DOHH2 (cell line): ENCODE data around the gene SSMEM1.

Experiments
- H3F3A ChIP-seq: fragments of 200-600 bp; sonication (generic), shearing (Covaris generic); 2 replicates; pipeline ENCODE4 v1.6.0; 2016; ENCODE audit warnings: antibody characterized with exemption, mild to moderate bottlenecking; ENCODE audit not compliant: control insufficient read depth, insufficient read depth
- H3K27ac ChIP-seq: fragments of 200-600 bp; sonication (generic); 2 replicates; pipeline ENCODE4 v1.5.1; 2014; ENCODE audit warnings: low read depth, mild to moderate bottlenecking, low read length, moderate library complexity
- H3K27me3 ChIP-seq: fragments of 200-600 bp; sonication (generic); 2 replicates; pipeline ENCODE4 v1.6.1; 2014; ENCODE audit warnings: mild to moderate bottlenecking, low read length, mixed read lengths; ENCODE audit not compliant: control insufficient read depth
- H3K36me3 ChIP-seq: fragments of 200-600 bp; sonication (generic); 2 replicates; pipeline ENCODE4 v1.6.1; 2014; ENCODE audit warnings: mild to moderate bottlenecking, low read length, moderate library complexity, mixed read lengths; ENCODE audit not compliant: control insufficient read depth
- H3K4me1 ChIP-seq: fragments of 200-600 bp; sonication (generic); 2 replicates; pipeline ENCODE4 v1.6.1; 2014; ENCODE audit warnings: mild to moderate bottlenecking, low read length, mixed read lengths; ENCODE audit not compliant: control insufficient read depth
- H3K4me2 ChIP-seq: fragments of 200-600 bp; sonication (generic); 2 replicates; pipeline ENCODE4 v1.6.0; 2014; ENCODE audit warnings: mild to moderate bottlenecking, low read length, moderate library complexity
- H3K4me3 ChIP-seq: fragments of 200-600 bp; sonication (generic); 2 replicates; pipeline ENCODE4 v1.5.1; 2014; ENCODE audit warnings: mild to moderate bottlenecking, low read length, mixed read lengths
- H3K79me2 ChIP-seq: fragments of 200-600 bp; sonication (generic); 2 replicates; pipeline ENCODE4 v1.6.1; 2014; ENCODE audit warnings: mild to moderate bottlenecking, low read length, mixed read lengths; ENCODE audit not compliant: control insufficient read depth
- H3K9me2 ChIP-seq: fragments of 200-600 bp; sonication (generic); replicated peaks from 2 replicates; pipeline ENCODE4 v1.6.1; 2014; ENCODE audit warnings: mild to moderate bottlenecking, low read length, mixed read lengths; ENCODE audit not compliant: control insufficient read depth
- H3K9me3 ChIP-seq: fragments of 200-600 bp; sonication (generic); 2 replicates; pipeline ENCODE4 v1.6.1; 2014; ENCODE audit warnings: antibody characterized with exemption, low read length, mixed read lengths; ENCODE audit not compliant: control insufficient read depth, insufficient read depth
- H4K20me1 ChIP-seq: fragments of 200-600 bp; sonication (generic); 2 replicates; pipeline ENCODE4 v1.6.0; 2014; ENCODE audit warnings: low read depth, mild to moderate bottlenecking, antibody characterized with exemption, low read length, moderate library complexity; ENCODE audit not compliant: control insufficient read depth, insufficient read depth
- EZH2phosphoT487 ChIP-seq: fragments of 200-600 bp; sonication (generic); IDR thresholded peaks from 2 replicates; pipeline ENCODE4 v1.6.1; 2017; ENCODE audit warnings: borderline replicate concordance, mild to moderate bottlenecking, antibody characterized with exemption, low read length, moderate library complexity, mixed read lengths
- TF ChIP-seq, protein P1 (sequence below): fragments of 200-600 bp; sonication (generic); IDR thresholded peaks from one replicate; pipeline ENCODE4 v1.5.1; 2014; ENCODE audit warnings: antibody characterized with exemption, mild to moderate bottlenecking, low read depth, low read length; ENCODE audit not compliant: poor library complexity, severe bottlenecking

The SSMEM1 gene

DNA sequence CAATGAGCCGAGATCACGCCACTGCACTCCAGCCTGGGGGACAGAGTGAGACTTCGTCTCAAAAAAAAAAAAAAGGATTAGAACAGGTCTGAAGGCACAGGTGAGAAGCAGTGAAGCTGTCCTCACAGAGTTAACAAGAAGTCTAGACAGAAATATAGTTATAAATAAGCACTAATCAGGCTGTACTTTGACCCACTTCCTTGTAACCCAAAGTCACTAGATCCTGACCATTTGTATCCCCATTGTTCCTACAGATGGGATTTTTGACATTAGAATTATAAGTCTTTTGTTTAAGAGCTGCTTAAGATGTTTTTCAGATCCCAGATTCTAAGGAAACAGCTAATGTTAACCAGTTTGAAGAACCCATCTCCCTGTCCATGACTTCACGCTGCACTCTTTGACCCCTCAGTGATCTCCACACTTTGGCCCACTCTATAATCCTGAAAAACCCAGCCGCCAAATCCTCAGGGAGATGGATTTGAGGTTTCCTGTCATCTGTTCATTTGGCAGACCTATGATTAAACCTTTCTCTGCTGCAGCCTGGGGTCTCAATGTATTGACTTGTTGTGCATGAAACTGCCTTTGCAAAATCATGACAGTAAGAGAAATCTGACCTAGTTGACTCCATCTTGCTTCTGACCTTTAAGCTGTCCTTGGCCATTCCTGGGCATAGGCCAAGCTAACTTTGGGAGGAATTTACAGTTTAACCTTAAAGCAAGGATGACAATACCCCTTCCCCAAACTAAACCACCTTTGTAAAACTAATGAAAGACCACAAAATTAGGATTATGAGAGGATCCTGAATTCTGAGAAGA is 11.4 kb downstream of the SSMEM1 start:
- TF ChIP-seq, protein P1, sequence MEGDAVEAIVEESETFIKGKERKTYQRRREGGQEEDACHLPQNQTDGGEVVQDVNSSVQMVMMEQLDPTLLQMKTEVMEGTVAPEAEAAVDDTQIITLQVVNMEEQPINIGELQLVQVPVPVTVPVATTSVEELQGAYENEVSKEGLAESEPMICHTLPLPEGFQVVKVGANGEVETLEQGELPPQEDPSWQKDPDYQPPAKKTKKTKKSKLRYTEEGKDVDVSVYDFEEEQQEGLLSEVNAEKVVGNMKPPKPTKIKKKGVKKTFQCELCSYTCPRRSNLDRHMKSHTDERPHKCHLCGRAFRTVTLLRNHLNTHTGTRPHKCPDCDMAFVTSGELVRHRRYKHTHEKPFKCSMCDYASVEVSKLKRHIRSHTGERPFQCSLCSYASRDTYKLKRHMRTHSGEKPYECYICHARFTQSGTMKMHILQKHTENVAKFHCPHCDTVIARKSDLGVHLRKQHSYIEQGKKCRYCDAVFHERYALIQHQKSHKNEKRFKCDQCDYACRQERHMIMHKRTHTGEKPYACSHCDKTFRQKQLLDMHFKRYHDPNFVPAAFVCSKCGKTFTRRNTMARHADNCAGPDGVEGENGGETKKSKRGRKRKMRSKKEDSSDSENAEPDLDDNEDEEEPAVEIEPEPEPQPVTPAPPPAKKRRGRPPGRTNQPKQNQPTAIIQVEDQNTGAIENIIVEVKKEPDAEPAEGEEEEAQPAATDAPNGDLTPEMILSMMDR, result no peak
- TF ChIP-seq EZH2phosphoT487, result no peak
- Histone ChIP-seq H3F3A (no peaks in the 10 kb centered on the region), H3K27me3 (0 out of 2 replicates have a peak, but pooled peaks cover 3% of the 10 kb centered on the region), H3K27ac (no peak overlapping the region), H3K9me3 (no peaks in the 10 kb centered on the region), H3K79me2 (no peaks in the 10 kb centered on the region), H4K20me1 (no peaks in the 10 kb centered on the region), H3K9me2 (no peaks in the 10 kb centered on the region), H3K36me3 (no peaks in the 10 kb centered on the region), H3K4me2 (no peak overlapping the region), H3K4me3 (no peak overlapping the region), H3K4me1 (no peaks in the 10 kb centered on the region)

DNA sequence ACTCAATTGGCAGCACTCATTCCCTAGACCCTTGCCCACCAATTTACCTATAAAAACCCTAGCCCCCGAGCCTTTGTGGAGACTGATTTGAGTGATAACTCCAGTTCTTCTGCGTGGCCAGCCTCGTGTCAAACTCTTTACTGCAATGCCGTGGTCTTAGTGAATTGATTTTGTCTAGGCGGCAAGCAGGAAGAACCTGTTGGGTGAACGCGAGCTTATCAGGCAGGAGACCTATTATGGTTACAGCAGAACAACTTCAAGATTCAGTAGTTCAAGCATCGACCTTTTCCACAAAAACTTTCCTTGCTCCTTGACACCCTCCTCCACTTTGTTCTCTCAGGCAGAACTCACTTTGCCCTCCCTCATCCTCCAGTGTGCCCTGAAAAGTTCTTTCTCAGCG is 12.2 kb downstream of the SSMEM1 start:
- Histone ChIP-seq H3K4me1 (no peaks in the 10 kb centered on the region), H3K4me3 (no peak overlapping the region), H4K20me1 (no peaks in the 10 kb centered on the region), H3K79me2 (no peaks in the 10 kb centered on the region), H3K4me2 (no peak overlapping the region), H3F3A (no peaks in the 10 kb centered on the region), H3K9me2 (no peaks in the 10 kb centered on the region), H3K9me3 (no peaks in the 10 kb centered on the region), H3K27ac (no peak overlapping the region), H3K36me3 (no peaks in the 10 kb centered on the region), H3K27me3 (0 out of 2 replicates have a peak, but pooled peaks cover 3% of the 10 kb centered on the region)
- TF ChIP-seq, protein P1, result no peak
- no peak for TF ChIP-seq EZH2phosphoT487

DNA sequence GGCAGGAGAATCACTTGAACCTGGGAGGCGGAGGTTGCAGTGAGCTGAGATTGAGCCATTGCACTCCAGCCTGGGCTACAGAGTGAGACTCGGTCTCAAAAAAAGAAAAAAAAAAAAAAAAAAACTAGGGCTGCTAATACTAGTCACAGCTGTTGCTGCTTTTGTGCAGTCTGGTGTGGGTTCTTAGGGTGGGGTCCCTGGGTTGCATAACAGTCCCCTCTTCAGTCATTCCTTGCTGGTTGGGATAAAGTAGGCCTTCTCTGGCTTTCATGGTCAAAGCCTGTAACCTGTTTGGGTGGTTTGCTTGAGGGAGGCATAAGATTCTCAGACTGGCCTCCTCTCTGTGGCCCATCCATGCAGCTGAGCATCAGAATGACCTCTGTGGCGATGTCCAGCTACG is 14.1 kb downstream of the SSMEM1 start:
- Histone ChIP-seq H3K79me2 (no peaks in the 10 kb centered on the region), H3K9me2 (no peaks in the 10 kb centered on the region), H3K27me3 (0 out of 2 replicates have a peak, but pooled peaks cover 3% of the 10 kb centered on the region), H3K27ac (no peak overlapping the region), H3K4me2 (no peak overlapping the region), H3K4me3 (no peak overlapping the region), H3K4me1 (no peaks in the 10 kb centered on the region), H3K36me3 (no peaks in the 10 kb centered on the region), H3F3A (no peaks in the 10 kb centered on the region), H3K9me3 (no peaks in the 10 kb centered on the region), H4K20me1 (no peaks in the 10 kb centered on the region)
- TF ChIP-seq, protein P1, result no peak
- no peak for TF ChIP-seq EZH2phosphoT487
